Activated T-cell treated with anti-CD3 and anti-CD28 coated beads for 4 hours (primary cell): ENCODE data around the gene HOXC9.

Experiments used
- DNase-seq: peaks from one replicate; pipeline ENCODE4 v3.0.0-alpha.2; 2020

The HOXC9 gene

GRCh38 chr12:53963434-53964314, 36.3 kb upstream of the HOXC9 start:
- DNase-seq: no peak

GRCh38 chr12:53964315-53964713, 35.6 kb upstream of the HOXC9 start:
- no peak for DNase-seq

GRCh38 chr12:53965281-53966084, 34.5 kb upstream of the HOXC9 start:
- DNase-seq: no peak

- DNase-seq: no peak
These were observed 33.9 kb upstream of the HOXC9 start for GRCh38 chr12:53966085-53966384.

GRCh38 chr12:53966385-53967133, 33.4 kb upstream of the HOXC9 start:
- DNase-seq: no peak

- no peak for DNase-seq
These were observed 32.5 kb upstream of the HOXC9 start for GRCh38 chr12:53967421-53967925.

- no peak for DNase-seq
These were observed 31.5 kb upstream of the HOXC9 start for GRCh38 chr12:53968214-53969127.

- DNase-seq: no peak
These were observed 30.2 kb upstream of the HOXC9 start for GRCh38 chr12:53969588-53970259.

- no peak for DNase-seq
These were observed 29.5 kb upstream of the HOXC9 start for GRCh38 chr12:53970451-53970850.

- DNase-seq: no peak
These were observed 28.8 kb upstream of the HOXC9 start for GRCh38 chr12:53971129-53971528.

GRCh38 chr12:53971686-53972085, 28.3 kb upstream of the HOXC9 start:
- no peak for DNase-seq

GRCh38 chr12:53972152-53972702, 27.7 kb upstream of the HOXC9 start:
- DNase-seq: no peak

- DNase-seq: no peak
These were observed 27.2 kb upstream of the HOXC9 start, which contains the start of gene HOXC11 for GRCh38 chr12:53972722-53973235. TSS of gene HOXC11 (plus strand) at chr12:53973126. CDS start at chr12:53973242, 116 bp downstream.

GRCh38 chr12:53973236-53974042, 26.5 kb upstream of the HOXC9 start:
- DNase-seq: no peak

- DNase-seq: no peak
These were observed 25.6 kb upstream of the HOXC9 start, which contains the start of gene HOTAIR for GRCh38 chr12:53974084-53975063. TSS of gene HOTAIR (minus strand) at chr12:53974954.

- no peak for DNase-seq
These were observed 24.9 kb upstream of the HOXC9 start for GRCh38 chr12:53975064-53975471.

GRCh38 chr12:53975479-53976152, 24.3 kb upstream of the HOXC9 start:
- no peak for DNase-seq
